Activated naive CD8-positive, alpha-beta T cell treated with anti-CD3 and anti-CD28 coated beads, Interleukin-2, amount 10 ng/mL, durations not matched to agents 7 days and 5 days (primary cell): ENCODE results near the gene CPNE4. TPM values are rescaled to one million over a fixed set of nuclear protein-coding genes. Genes with fewer than 3 reads are reported as not detected.

Experiments
- ATAC-seq: fragments of 150-1000 bp; cut with Tn5 transposase; one replicate; pipeline ENCODE4 v1.10.0; 2021; ENCODE audit warnings: low read depth, moderate library complexity
- POLR2A ChIA-PET: fragments of 350-600 bp; sonication (Branson Sonifier 250); formaldehyde crosslinking; loops from one replicate; lab custom pipeline; 2021; ENCODE audit warnings: antibody characterized with exemption; lab: Charles Lee
- DNase-seq: peaks from one replicate; pipeline ENCODE4 v3.0.0; 2021
- H3K27ac Mint-ChIP-seq: one replicate; pipeline ENCODE4 v1.8.0; 2022; ENCODE audit warnings: mild to moderate bottlenecking, mixed read lengths
- H3K27me3 Mint-ChIP-seq: one replicate; pipeline ENCODE4 v1.8.0; 2022; ENCODE audit warnings: mild to moderate bottlenecking, moderate library complexity, mixed read lengths
- H3K36me3 Mint-ChIP-seq: one replicate; pipeline ENCODE4 v1.8.0; 2021; ENCODE audit warnings: mild to moderate bottlenecking, mixed read lengths
- H3K4me1 Mint-ChIP-seq: one replicate; pipeline ENCODE4 v1.8.0; 2021; ENCODE audit warnings: mixed read lengths
- H3K4me3 Mint-ChIP-seq: one replicate; pipeline ENCODE4 v1.8.0; 2022; ENCODE audit warnings: mild to moderate bottlenecking, moderate library complexity, mixed read lengths
- H3K9me3 Mint-ChIP-seq: one replicate; pipeline ENCODE4 v1.8.0; 2021; ENCODE audit warnings: mixed read lengths
- total RNA-seq, 2 experiments: library from RNA; stranded (reverse); gene quantifications; one replicate each; pipeline ENCODE4 v1.2.3, GENCODE V29; 2021

Gene CPNE4
- total RNA-seq, 2 experiments from 2014 or later = not detected

DNA sequence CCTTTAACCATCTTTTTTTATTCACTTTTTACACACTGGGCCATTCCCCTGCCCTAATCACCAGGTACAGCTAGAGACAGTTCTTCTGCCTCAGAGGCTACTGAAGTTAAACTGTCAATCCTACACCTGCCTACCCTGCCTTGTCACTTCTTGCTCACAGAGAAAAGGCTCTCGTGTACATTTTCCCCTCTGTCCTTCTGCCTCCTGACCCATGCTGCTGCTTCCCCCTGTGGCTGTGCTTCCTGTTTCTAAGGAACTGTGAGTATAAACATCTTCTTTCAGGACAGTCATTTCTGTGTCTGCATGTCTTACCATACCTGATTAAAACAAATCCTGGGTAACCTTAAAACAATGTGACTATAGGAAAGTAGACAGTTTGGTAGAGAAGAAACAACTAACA, 295.6 kb downstream of the CPNE4 start:
- H3K4me1 Mint-ChIP-seq = no peaks in the 10 kb centered on the region
- H3K27me3 Mint-ChIP-seq = no peaks in the 10 kb centered on the region
- H3K27ac Mint-ChIP-seq = no peak overlapping the region
- POLR2A ChIA-PET = no interaction called here
- ATAC-seq = no peak
- no peaks in the 10 kb centered on the region for H3K36me3 Mint-ChIP-seq
- no peaks in the 10 kb centered on the region for H3K9me3 Mint-ChIP-seq
- DNase-seq = no peak
- no peak overlapping the region for H3K4me3 Mint-ChIP-seq

DNA sequence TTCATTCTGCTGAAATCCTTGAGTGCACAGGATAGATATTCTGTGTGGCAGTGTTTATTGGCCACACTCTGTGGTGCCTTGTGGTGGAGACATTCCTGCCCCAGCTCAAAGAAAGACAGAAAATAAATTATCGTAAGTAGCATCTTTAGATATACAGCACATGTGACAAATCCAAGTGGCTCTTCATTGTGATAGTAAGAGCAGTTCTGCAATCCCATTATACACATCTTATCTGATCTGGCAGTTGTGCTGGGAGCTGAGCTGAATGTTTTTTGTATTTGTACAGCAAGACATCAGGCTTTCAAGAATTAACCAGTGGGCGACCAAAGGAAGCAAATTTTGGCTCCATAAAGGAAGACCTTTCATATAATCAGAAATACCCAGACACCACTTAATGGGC, 296.7 kb downstream of the CPNE4 start:
- POLR2A ChIA-PET = no interaction called here
- no peak for ATAC-seq

DNA sequence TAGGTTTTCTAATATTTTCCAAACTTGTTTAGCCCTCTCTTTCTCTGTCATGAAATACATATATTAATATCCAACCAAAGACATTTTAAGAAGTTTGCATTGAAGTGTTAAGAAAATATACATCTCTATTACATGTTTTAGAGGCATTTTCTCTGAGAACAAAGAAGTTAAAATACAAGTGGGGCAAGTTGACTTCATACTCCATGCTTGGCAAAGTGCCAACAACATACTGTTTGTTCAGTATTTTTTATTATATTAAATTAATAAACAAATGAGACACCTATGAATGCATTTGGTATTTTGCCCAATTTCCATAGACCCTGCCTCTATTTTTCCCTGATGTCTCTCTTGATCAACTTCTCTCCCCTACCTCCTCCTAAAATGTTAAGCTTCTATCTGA, 299.3 kb downstream of the CPNE4 start:
- POLR2A ChIA-PET = no interaction called here
- Mint-ChIP-seq H3K4me1 (no peaks in the 10 kb centered on the region), H3K9me3 (peaks cover 2% of the 10 kb centered on the region), H3K36me3 (no peaks in the 10 kb centered on the region), H3K4me3 (no peak overlapping the region), H3K27ac (no peak overlapping the region), H3K27me3 (no peaks in the 10 kb centered on the region)
- DNase-seq = no peak
- no peak for ATAC-seq

More for the DNA sequence above, 296.7 kb downstream of the CPNE4 start:
- no peaks in the 10 kb centered on the region for H3K9me3 Mint-ChIP-seq
- no peak for DNase-seq
- H3K4me3 Mint-ChIP-seq = no peak overlapping the region
- H3K27ac Mint-ChIP-seq = no peak overlapping the region
- H3K27me3 Mint-ChIP-seq = no peaks in the 10 kb centered on the region
- H3K4me1 Mint-ChIP-seq = no peaks in the 10 kb centered on the region
- H3K36me3 Mint-ChIP-seq = no peaks in the 10 kb centered on the region

DNA sequence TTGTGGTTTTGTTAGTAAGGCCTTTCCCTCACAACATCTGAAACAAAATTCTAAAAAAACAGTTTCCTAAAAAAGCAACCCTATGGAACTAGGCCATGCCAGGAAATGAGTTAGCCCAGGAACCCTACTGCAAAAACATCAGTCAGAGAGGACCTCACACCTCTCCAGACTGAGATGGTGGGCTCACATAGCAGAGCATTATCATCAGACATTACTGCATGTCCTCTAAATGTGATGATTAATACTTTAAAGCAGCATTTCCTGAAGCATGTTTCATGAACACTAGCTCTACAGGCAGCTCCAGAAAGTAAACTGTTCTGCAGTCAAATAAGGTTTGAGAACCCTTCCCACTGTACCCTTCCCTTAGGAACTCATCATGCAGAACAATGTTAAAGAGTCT, 299.7 kb downstream of the CPNE4 start:
- POLR2A ChIA-PET = no interaction called here
- Mint-ChIP-seq H3K9me3 (peaks cover 2% of the 10 kb centered on the region), H3K4me1 (no peaks in the 10 kb centered on the region), H3K36me3 (no peaks in the 10 kb centered on the region), H3K27me3 (no peaks in the 10 kb centered on the region), H3K4me3 (no peak overlapping the region), H3K27ac (no peak overlapping the region)
- ATAC-seq (no peak), DNase-seq (no peak)

DNA sequence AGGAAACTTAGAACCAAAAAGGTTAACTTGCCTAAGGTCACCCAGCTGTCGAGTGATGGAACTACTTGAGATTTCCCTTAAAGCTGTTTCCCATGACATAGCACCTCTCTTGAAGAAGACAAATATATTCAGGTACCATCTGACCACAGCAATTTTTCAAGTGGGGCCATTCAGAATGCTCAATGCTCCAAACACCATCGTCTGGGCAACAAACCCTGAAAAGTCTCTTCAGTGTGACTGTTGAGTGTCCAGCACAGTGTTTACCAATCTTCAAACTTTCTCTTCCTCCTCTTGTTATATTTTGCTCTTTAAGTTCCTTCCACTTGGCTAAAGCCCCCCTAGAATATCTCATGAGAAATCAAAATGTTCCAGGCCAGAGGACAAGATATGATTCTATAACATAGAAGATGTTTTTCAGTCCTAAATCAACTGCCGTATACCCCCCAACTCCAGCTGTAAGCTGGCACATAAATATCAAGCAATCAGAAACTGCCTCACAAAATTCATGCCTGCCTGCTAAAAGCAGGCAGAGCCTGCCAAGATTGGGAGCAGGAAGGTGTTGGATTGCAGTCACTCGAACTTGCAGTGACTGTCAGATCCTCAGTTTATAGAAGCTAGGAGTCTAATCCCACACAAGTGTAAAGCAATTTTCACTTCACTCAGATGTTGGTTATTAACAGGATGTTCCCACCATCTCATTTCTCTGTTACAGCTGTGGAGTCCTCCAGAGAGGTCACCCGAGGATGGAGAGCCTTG, 301.6 kb downstream of the CPNE4 start:
- H3K9me3 Mint-ChIP-seq = peaks cover 2% of the 10 kb centered on the region
- ATAC-seq = no peak
- POLR2A ChIA-PET = no interaction called here
- no peaks in the 10 kb centered on the region for H3K4me1 Mint-ChIP-seq
- H3K4me3 Mint-ChIP-seq = no peak overlapping the region
- H3K36me3 Mint-ChIP-seq = no peaks in the 10 kb centered on the region
- H3K27ac Mint-ChIP-seq = no peak overlapping the region
- DNase-seq = no peak
- no peaks in the 10 kb centered on the region for H3K27me3 Mint-ChIP-seq

DNA sequence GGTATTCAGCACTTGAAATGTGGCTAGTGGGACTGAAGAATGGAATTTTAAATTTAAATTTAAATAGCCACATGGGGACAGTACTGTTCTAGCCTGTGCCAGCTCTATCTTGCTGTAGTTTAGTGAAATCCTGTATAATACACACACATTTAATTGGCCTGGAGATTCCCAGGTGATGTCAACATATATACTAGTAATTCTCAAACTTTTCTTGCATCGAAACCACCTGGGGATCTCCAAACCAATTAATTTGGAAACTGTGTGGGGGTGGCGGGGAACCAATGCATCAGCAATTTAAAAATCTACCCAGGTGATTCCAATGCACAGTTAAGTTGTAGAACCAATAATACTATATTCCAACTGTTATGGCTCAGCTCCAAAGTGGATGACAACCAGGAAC, 303.1 kb downstream of the CPNE4 start:
- H3K27me3 Mint-ChIP-seq = no peaks in the 10 kb centered on the region
- POLR2A ChIA-PET = no interaction called here
- H3K9me3 Mint-ChIP-seq = peaks cover 2% of the 10 kb centered on the region
- no peaks in the 10 kb centered on the region for H3K36me3 Mint-ChIP-seq
- no peak overlapping the region for H3K4me3 Mint-ChIP-seq
- H3K4me1 Mint-ChIP-seq = no peaks in the 10 kb centered on the region
- DNase-seq = no peak
- no peak overlapping the region for H3K27ac Mint-ChIP-seq
- no peak for ATAC-seq

DNA sequence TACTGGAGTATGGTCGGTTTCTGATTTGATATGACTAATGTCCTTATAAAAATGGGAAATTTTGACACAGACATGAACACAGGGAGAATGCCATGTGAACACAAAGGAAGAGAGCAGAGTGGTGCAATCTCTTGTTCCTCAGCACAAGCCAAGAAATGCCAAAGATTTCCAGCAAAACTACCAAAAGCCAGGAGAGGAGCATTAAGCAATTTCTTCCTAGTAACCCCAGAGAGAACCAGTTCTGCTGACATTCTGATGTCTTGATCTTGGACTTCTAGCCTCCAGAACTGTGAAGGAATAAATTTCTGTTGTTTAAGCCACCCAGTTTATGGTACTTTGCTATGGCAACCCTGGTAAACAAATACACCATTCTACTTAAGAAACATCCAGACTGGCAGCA, 304.2 kb downstream of the CPNE4 start:
- Mint-ChIP-seq H3K9me3 (peaks cover 2% of the 10 kb centered on the region), H3K4me3 (no peak overlapping the region), H3K4me1 (no peaks in the 10 kb centered on the region), H3K27me3 (no peaks in the 10 kb centered on the region), H3K27ac (no peak overlapping the region), H3K36me3 (no peaks in the 10 kb centered on the region)
- no peak for DNase-seq
- POLR2A ChIA-PET = no interaction called here
- ATAC-seq = no peak

DNA sequence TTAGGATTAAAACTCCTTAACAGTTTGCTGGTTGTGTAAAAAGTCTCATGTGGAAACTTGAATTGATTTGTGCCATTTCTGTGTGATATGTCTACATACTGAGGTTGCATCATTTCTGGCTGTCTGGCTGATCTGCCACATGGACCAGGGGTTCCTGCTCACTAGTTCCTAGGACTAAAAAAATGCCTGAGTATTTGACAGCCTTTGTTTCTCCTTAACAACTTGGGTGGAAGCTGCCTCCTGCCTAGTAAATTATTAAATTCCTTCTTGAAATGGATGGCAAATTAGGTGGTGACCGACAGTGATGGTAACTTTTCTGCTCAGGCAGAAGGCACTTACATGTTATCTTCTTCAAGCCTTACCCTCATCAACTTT, 305.2 kb downstream of the CPNE4 start:
- POLR2A ChIA-PET = no interaction called here
- peaks cover 6% of the 10 kb centered on the region for H3K27me3 Mint-ChIP-seq
- no peak overlapping the region for H3K4me3 Mint-ChIP-seq
- no peaks in the 10 kb centered on the region for H3K36me3 Mint-ChIP-seq
- ATAC-seq = no peak
- H3K27ac Mint-ChIP-seq = no peak overlapping the region
- H3K4me1 Mint-ChIP-seq = no peaks in the 10 kb centered on the region
- peaks cover 2% of the 10 kb centered on the region for H3K9me3 Mint-ChIP-seq
- DNase-seq = no peak

DNA sequence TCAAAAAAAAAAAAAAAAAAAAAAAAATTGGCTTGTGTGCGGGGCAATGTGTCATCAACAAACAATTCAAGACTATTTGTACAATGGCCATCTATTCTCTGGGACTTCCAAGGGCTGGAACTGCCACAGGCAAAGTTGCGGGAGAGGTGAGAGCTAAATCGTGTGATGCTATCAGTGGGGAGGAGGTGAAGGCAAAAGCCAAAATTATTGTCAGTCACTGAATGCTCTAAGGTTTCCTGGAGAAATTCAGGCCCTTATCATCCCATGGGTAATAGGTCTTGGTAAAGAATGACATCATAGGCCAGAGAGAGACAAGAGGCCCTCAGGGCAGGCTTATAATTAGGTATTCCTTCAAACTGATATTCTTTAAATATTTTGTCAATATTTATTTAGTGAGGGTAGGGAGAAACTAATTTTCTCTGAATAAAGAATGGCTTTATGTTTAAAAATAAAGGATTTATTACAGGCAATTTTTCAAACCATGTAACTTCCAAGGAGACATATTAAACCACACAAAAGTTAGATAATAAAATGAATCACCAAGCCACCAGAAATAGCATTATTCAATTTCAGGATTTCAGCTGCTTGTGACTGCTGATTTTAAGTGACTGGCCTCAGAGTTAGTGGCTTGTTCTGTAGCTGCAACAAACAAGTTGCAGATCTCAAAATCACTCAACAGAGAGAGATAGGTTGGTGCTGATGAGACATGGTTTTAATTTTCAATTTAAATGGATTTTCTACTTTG, 305.7 kb downstream of the CPNE4 start:
- DNase-seq = no peak
- H3K4me1 Mint-ChIP-seq = no peaks in the 10 kb centered on the region
- H3K36me3 Mint-ChIP-seq = no peaks in the 10 kb centered on the region
- POLR2A ChIA-PET = interaction anchor here (0.6 kb wide), 1 partner anchor 37 kb away, joined by 3 read pairs; no protein-coding TSS in a partner anchor
- H3K4me3 Mint-ChIP-seq = no peak overlapping the region
- peaks cover 6% of the 10 kb centered on the region for H3K27me3 Mint-ChIP-seq
- H3K27ac Mint-ChIP-seq = no peak overlapping the region
- no peak for ATAC-seq
- peaks cover 2% of the 10 kb centered on the region for H3K9me3 Mint-ChIP-seq

DNA sequence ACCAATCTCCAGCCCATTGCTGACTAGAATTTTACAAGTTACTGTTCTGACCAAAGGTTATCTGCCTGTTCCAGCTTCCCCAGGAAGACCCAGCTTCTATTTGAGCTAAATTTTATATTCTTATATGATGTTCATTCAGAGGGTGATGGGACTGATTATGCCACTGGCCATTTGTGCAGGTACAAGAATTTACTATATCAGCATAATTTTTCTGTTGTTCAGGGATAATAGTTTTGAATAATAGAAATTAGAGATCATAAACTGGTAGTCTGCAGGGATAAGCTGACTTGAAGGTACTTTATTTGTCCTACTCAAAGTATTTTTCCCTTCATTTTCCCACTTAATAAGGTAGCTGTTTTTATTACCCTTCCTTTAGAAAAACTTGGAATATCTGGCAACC, 309.4 kb downstream of the CPNE4 start:
- no peaks in the 10 kb centered on the region for H3K9me3 Mint-ChIP-seq
- H3K36me3 Mint-ChIP-seq = no peaks in the 10 kb centered on the region
- H3K4me1 Mint-ChIP-seq = no peaks in the 10 kb centered on the region
- POLR2A ChIA-PET = no interaction called here
- no peak for ATAC-seq
- no peak overlapping the region for H3K4me3 Mint-ChIP-seq
- peaks cover 6% of the 10 kb centered on the region for H3K27me3 Mint-ChIP-seq
- H3K27ac Mint-ChIP-seq = no peak overlapping the region
- no peak for DNase-seq

DNA sequence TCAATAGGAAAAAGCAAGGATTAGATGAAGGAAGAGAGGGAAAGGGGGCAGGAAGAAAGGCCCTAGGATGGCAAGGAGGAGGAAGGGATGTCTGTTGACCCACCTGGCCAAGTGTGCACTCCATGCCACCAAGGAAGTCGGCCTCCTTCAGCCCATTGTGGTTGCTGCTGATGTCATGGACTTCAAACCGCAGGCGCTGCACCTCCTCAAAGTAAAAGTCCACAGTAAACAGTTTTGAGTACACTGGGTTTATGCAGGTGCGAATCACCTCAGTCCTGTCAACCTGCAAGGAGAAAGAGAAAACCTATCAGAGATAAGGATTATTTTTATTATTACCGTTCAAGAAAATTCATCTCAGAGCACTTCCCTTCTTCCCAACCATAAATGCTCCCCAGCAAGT, 311.5 kb downstream of the CPNE4 start:
- Mint-ChIP-seq H3K4me1 (no peaks in the 10 kb centered on the region), H3K36me3 (no peaks in the 10 kb centered on the region), H3K4me3 (no peak overlapping the region), H3K27ac (no peak overlapping the region), H3K27me3 (peaks cover 6% of the 10 kb centered on the region), H3K9me3 (no peaks in the 10 kb centered on the region)
- ATAC-seq (no peak), DNase-seq (no peak)
- POLR2A ChIA-PET = no interaction called here

DNA sequence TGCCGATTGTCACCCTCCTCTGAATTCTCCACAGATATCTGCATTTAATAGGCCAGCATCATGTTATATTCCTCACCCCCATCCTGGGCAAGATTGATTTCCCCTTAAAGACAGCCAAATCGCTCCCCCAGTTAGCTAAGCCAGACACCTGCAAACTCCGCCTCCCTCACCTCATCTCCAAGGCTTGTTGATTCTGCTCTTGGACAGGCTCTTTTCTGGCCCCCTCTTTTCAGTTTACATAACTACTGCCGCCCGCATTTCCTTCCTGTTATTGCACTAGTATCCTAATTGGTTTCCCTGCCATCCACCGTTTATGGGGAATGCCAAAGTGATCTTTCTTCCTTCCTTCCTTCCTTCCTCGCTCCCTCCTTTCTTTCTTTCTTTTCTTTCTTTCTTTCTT, 317.3 kb downstream of the CPNE4 start:
- H3K4me1 Mint-ChIP-seq = no peaks in the 10 kb centered on the region
- H3K9me3 Mint-ChIP-seq = no peaks in the 10 kb centered on the region
- ATAC-seq = no peak
- H3K27me3 Mint-ChIP-seq = no peaks in the 10 kb centered on the region
- no peak overlapping the region for H3K4me3 Mint-ChIP-seq
- no peak overlapping the region for H3K27ac Mint-ChIP-seq
- H3K36me3 Mint-ChIP-seq = no peaks in the 10 kb centered on the region
- POLR2A ChIA-PET = interaction anchor here (0.6 kb wide), 1 partner anchor 59 kb away, joined by 4 read pairs; no protein-coding TSS in a partner anchor
- no peak for DNase-seq

DNA sequence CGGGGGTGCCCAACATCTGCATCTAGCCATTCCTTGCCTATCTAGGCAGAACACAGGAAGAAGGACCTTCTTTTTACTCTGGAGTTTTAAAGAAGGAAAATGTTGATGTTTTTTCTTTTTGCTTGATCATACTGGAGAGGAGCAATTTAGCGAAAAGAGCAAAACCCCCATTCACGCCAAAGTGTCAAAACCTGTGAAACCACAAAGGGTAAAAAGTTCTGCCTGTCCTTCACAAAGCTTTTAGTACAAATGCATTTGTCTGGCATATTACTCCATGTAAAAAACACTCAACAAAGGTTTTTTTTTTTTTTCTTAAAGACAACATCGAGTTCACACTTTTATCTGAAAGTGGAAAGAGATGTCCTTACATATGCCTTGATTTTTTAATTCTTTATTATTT, 317.9 kb downstream of the CPNE4 start:
- ATAC-seq = no peak
- H3K4me1 Mint-ChIP-seq = no peaks in the 10 kb centered on the region
- no peak overlapping the region for H3K27ac Mint-ChIP-seq
- H3K27me3 Mint-ChIP-seq = no peaks in the 10 kb centered on the region
- H3K9me3 Mint-ChIP-seq = no peaks in the 10 kb centered on the region
- no peak overlapping the region for H3K4me3 Mint-ChIP-seq
- H3K36me3 Mint-ChIP-seq = no peaks in the 10 kb centered on the region
- DNase-seq = no peak
- POLR2A ChIA-PET = no interaction called here

DNA sequence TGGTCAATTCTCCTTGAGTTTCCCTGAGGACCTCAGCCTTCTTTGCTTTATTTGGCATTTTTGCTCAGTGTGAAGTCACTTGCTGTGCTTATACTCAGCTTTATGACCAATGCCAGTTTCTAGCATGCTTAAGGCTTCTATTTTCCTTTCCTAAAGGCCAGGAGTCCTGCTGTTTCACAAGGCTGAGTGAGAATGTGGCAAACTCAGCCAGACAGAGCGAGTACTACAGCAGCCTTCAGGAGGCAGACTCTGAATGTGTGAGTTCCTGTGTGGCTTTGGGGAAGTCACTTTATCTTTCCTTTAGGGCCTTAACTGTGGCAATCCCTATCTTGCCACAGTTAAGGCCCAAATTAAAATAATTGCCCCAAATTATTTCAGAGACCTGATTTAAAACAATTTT, 318.8 kb downstream of the CPNE4 start:
- POLR2A ChIA-PET = no interaction called here
- ATAC-seq = no peak

More for the DNA sequence above, 318.8 kb downstream of the CPNE4 start:
- no peak overlapping the region for H3K27ac Mint-ChIP-seq
- no peaks in the 10 kb centered on the region for H3K27me3 Mint-ChIP-seq
- no peak for DNase-seq
- no peak overlapping the region for H3K4me3 Mint-ChIP-seq
- no peaks in the 10 kb centered on the region for H3K4me1 Mint-ChIP-seq
- H3K9me3 Mint-ChIP-seq = no peaks in the 10 kb centered on the region
- H3K36me3 Mint-ChIP-seq = no peaks in the 10 kb centered on the region
